Measurements from ENCODE around the gene SBK1.

GRCh38 chr16:28274676-28275075 is 17.6 kb upstream of the SBK1 start:
- no peak for TF ChIP-seq CTCF (conservative IDR thresholded peaks at IDR 0.05; ENCODE audit: low read length)
- no peak for TF ChIP-seq EZH2phosphoT487 (IDR thresholded peaks at IDR 0.05; ENCODE audit: borderline replicate concordance, low read depth, low read length)

All from OCI-LY7 (cell line).